ENCODE data around the gene MYBBP1A.

- no peak for TF ChIP-seq CTCF (IDR thresholded peaks at IDR 0.05 in 8 of 11, conservative IDR thresholded peaks at IDR 0.05 in 3 of 11)
- no peak for TF ChIP-seq POLR2AphosphoS5 (IDR thresholded peaks at IDR 0.05)
These were observed 39.7 kb downstream of the MYBBP1A start for GRCh38 chr17:4515501-4515900.
